Thoracic aorta (tissue), 2 donors: ENCODE data around the gene TIMM10. TPM values are rescaled to one million over a fixed set of nuclear protein-coding genes. Genes with fewer than 3 reads are reported as not detected.
A peak's percentile ranks its signal among the peaks of the same experiment; 100 is the strongest.

Experiments used
- ATAC-seq: fragments of 150-250 bp; one replicate; pipeline ENCODE4 v1.8.0; 2017; ENCODE audit warnings: low read depth; ENCODE audit not compliant: insufficient number of reproducible peaks, low FRiP score
- DNase-seq: peaks from one replicate; pipeline ENCODE4 v3.0.0-alpha.2; 2020; ENCODE audit warnings: low spot score
- H3K27ac ChIP-seq, 2 donors: fragments of 200-600 bp; sonication (generic); 1 replicate in 1 of 2; 2 replicates in 1 of 2; pipeline ENCODE4 v1.5.1; 2016; ENCODE audit warnings: mild to moderate bottlenecking in 2 of 2, moderate library complexity in 2 of 2
- H3K27me3 ChIP-seq: fragments of 200-600 bp; sonication (generic); replicated peaks from 2 replicates; pipeline ENCODE4 v1.6.0; 2016; ENCODE audit warnings: mild to moderate bottlenecking; ENCODE audit not compliant: insufficient read depth
- H3K36me3 ChIP-seq: fragments of 200-600 bp; sonication (generic); one replicate; pipeline ENCODE4 v1.5.1; 2016
- H3K4me1 ChIP-seq, 2 donors: fragments of 200-600 bp; sonication (generic); 1 replicate in 1 of 2; 2 replicates in 1 of 2; pipeline versions ENCODE4 v1.5.1 to v1.6.0; 2016; ENCODE audit warnings: low read depth in 2 of 2, mild to moderate bottlenecking in 1 of 2; ENCODE audit not compliant: control insufficient read depth in 1 of 2
- H3K4me3 ChIP-seq: fragments of 200-600 bp; sonication (generic); 2 replicates; pipeline ENCODE4 v1.5.1; 2016; ENCODE audit warnings: mild to moderate bottlenecking
- H3K9me3 ChIP-seq: fragments of 200-600 bp; sonication (generic); 2 replicates; pipeline ENCODE4 v1.5.1; 2016
- total RNA-seq, 2 donors: library from RNA; depleted of rRNA; stranded (reverse); fragments of >200 nt; gene quantifications; one replicate each; pipeline versions ENCODE4 v1.1.0 to v1.2.3, GENCODE V29; 2016
- TF ChIP-seq, protein P1 (sequence below): fragments of 200-600 bp; sonication (generic); IDR thresholded peaks from one replicate; pipeline ENCODE4 v1.5.1; 2019; ENCODE audit warnings: antibody characterized with exemption

TIMM10 gene
- total RNA-seq, 2 donors from 2014 or later = 19.5 to 33.5 TPM

DNA sequence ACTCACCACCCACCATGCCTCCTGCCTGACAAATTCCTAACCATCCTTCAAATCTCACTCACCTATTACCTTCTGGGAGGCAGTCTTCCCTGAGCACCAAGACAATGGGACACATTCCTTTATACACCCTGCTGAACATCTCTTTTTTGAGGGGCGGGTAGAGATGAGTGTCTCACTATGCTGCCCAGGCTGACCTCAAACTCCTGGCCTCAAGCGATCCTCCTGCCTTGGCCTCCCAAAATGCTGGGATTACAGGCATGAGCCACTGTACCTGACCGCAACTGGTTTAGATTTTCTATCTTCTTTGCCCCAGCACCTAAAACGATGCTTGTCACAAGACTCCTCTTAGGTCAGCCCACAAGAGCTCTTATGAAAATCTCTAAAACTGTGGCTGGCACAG, 7.1 kb downstream of the TIMM10 start:
- no peaks in the 10 kb centered on the region for H3K36me3 ChIP-seq
- ATAC-seq (no peak), DNase-seq (no peak)
- TF ChIP-seq, protein P1, sequence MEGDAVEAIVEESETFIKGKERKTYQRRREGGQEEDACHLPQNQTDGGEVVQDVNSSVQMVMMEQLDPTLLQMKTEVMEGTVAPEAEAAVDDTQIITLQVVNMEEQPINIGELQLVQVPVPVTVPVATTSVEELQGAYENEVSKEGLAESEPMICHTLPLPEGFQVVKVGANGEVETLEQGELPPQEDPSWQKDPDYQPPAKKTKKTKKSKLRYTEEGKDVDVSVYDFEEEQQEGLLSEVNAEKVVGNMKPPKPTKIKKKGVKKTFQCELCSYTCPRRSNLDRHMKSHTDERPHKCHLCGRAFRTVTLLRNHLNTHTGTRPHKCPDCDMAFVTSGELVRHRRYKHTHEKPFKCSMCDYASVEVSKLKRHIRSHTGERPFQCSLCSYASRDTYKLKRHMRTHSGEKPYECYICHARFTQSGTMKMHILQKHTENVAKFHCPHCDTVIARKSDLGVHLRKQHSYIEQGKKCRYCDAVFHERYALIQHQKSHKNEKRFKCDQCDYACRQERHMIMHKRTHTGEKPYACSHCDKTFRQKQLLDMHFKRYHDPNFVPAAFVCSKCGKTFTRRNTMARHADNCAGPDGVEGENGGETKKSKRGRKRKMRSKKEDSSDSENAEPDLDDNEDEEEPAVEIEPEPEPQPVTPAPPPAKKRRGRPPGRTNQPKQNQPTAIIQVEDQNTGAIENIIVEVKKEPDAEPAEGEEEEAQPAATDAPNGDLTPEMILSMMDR = no peak
- no peaks in the 10 kb centered on the region for H3K4me1 ChIP-seq
- H3K9me3 ChIP-seq = no peaks in the 10 kb centered on the region
- no peak overlapping the region for H3K4me3 ChIP-seq
- no peak overlapping the region for H3K27ac ChIP-seq
- H3K27me3 ChIP-seq = no peaks in the 10 kb centered on the region

DNA sequence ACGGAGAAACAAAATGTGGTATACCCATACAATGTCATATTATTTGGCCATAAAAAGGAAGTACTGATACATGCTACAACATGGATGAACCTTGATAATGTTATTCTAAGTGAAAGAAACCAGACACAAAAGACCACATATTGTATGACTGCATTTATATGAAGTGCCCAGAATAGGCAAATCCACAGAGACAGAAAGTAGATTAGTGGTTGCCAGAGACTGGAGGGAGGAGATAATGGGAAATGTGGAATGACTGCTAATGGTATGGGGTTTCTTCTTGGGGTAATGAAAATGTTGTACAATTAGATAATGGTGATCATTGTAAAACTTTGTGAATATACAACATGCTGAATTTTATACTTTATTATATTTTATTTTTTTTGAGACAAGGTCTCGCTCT, 9.4 kb downstream of the TIMM10 start:
- no peak for DNase-seq
- Histone ChIP-seq H3K4me3 (no peak overlapping the region), H3K4me1 (peaks cover 0 to 2% of the 10 kb centered on the region in 2 donors), H3K36me3 (no peaks in the 10 kb centered on the region), H3K9me3 (no peaks in the 10 kb centered on the region), H3K27ac (no peak overlapping the region), H3K27me3 (no peaks in the 10 kb centered on the region)
- ATAC-seq = no peak
- TF ChIP-seq, protein P1 = no peak

DNA sequence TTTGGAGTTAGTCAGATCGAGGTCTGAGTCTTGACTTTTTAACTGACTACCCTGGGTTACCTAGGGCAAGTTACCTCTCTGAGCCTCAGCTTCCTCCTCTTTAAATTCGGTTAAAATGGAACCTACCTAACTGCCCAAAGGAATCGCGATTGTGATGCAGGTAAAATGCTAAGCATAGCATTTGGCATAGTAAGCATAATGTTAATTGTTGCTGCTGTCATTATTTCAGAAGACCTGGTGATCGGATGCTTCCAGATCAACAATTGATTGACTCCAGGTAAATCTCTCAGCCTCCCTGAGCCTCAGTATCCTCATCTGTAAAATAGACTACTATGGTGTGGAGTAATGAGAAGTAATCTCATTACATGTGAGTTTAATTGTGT, 14.5 kb downstream of the TIMM10 start:
- Histone ChIP-seq H3K9me3 (no peaks in the 10 kb centered on the region), H3K36me3 (no peaks in the 10 kb centered on the region), H3K27me3 (no peaks in the 10 kb centered on the region), H3K4me3 (peak overlapping the region; percentile 99), H3K27ac (peak overlapping the region in 1 of 2 donors; percentile 50), H3K4me1 (peaks cover 10% of the 10 kb centered on the region in 2 donors)
- ATAC-seq (no peak), DNase-seq (no peak)
- TF ChIP-seq, protein P1 = no peak

DNA sequence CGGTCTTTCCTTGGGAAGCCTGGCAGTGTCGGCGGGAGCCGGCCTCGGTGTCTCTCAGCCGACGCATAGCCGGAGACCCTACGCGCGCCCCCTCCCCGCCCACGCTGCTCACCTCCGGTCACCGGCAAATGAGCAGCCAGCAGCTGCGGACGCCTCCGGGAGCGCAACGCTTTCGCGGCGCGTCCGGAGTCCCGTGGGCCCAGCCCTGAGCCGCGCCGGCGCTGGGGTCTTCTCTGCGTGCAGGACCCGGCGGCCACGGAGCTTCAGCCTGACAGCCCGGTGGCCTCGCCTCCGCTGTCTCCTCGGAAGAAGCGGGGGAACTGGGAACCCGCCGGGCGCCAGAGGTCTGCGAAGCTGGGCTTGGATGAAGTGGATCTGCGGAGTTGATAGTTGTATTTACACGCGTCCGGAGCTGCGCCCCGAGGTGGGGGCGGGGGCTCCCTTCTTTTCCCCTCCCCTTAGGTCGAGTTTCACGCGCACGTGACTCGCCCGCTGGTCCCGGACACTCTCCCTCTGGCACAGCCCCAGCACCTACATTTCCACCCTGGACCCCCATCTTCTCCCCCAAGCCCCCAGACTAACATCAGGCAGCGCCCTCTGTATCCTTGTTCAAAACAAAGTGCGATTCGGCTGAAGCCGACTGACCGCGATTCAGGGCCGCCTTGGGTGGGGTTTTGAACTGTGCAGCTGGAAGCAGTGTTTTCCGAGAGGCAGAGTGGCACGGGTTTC, 15.1 kb downstream of the TIMM10 start, which contains the start of gene SLC43A1:
Gene SLC43A1 (minus strand): TSS at position 371 of the 729 bp plus-strand sequence. CDS start 1,591 bp downstream, outside the sequence.
- Histone ChIP-seq H3K4me1 (peaks cover 10% of the 10 kb centered on the region in 2 donors), H3K27me3 (no peaks in the 10 kb centered on the region), H3K4me3 (peak within 1 kb of the TSS; percentile 99), H3K9me3 (no peaks in the 10 kb centered on the region), H3K27ac (peak within 1 kb of the TSS; percentile 7 to 50), H3K36me3 (no peaks in the 10 kb centered on the region)
- ATAC-seq (peak; percentile 17), DNase-seq (no peak)
- TF ChIP-seq, protein P1 = no peak

DNA sequence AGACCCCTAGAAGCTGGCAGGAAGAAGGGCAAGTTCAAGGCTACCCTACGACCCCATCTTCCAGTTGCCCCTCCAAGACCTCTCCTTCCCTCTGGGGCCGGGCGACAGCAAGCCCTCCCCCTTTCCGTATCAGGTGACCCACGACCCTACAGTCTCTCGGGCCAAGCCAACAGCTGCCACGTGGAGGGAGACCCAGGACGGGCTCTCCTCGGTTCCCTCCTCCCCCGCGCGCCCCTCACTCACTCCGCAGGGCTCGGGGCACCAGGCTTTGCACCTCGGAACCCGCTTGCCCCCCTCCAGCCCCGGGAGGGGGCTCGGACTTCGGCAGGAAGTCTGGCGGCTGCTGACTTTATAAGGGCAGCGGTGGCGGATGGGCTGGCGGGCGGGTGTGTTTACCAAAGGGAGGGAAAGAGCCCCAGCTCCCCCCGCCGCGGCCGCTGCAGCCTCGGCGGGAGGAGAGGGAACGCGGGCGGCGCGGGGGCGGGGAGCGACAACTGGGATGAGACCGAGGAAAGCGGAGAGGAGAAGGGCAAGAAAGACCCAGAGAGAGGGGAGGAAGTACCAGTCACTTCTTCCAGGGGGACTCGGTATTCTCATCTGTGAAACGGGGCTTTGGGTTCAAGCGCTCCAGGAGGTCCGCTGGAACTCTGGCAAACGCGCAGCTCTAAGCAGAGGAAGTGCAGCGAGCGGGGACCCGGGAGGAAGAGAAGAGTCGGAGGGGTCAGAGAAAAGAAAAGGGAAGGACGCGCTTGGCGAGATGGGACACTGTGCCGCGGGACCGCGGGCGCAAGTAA, 15.8 kb downstream of the TIMM10 start:
- TF ChIP-seq, protein P1 = no peak
- H3K27ac ChIP-seq = peak overlapping the region; percentile 7 to 50
- no peaks in the 10 kb centered on the region for H3K9me3 ChIP-seq
- H3K4me1 ChIP-seq = peaks cover 10% of the 10 kb centered on the region in 2 donors
- no peaks in the 10 kb centered on the region for H3K36me3 ChIP-seq
- DNase-seq (no peak), ATAC-seq (peak; percentile 45)
- no peaks in the 10 kb centered on the region for H3K27me3 ChIP-seq
- peak overlapping the region; percentile 99 for H3K4me3 ChIP-seq
